ENCODE measurements around the gene IRX4. TPM values are rescaled to one million over a fixed set of nuclear protein-coding genes. Genes with fewer than 3 reads are reported as not detected.

The IRX4 gene
- total and polyA plus RNA-seq, 9 of the 15 experiments (the other 6 are each of a cell fraction or from before 2014, with no cell fraction given): not detected

GRCh38 chr5:1879292-1880263, 3.1 kb downstream of the IRX4 start:
- peaks cover 0 to 28% of the 10 kb centered on the region in 2 experiments; a peak in 2 of 5 replicates for H3K4me1 ChIP-seq (replicated peaks in 1 of 2; ENCODE audit: control insufficient read depth in 2 of 2, insufficient read depth in 2 of 2, low read length in 2 of 2)
- in situ Hi-C loops (cut with MboI) (no loop called here), intact Hi-C loops (cut with micrococcal nuclease) (no loop called here)
- H3K4me3 ChIP-seq: no peak overlapping the region
- H3K4me2 ChIP-seq (ENCODE audit: insufficient read depth, low read length): no peak overlapping the region
- H3K9me1 ChIP-seq (ENCODE audit: control insufficient read depth, insufficient read depth, low read length): peaks cover 3% of the 10 kb centered on the region
- POLR2A ChIA-PET: no interaction called here
- no TSS peak for BruUV-seq (replicated peaks)
- DNase-seq (ENCODE audit: extremely low read depth in 1 of 4, low spot score in 3 of 4): no peak
- H2AFZ ChIP-seq (ENCODE audit: low read depth, low read length): no peak overlapping the region
- no peak for ATAC-seq
- no peak overlapping the region for H3K9ac ChIP-seq (ENCODE audit: insufficient read depth in 1 of 2, low read depth in 2 of 2, low read length in 2 of 2)
- H3K27ac ChIP-seq (ENCODE audit: extremely low read depth, low read depth, low read length): no peak overlapping the region
- CTCF ChIA-PET (ENCODE audit: low intra/inter-chr PET ratio): no interaction called here
- TF ChIP-seq TFE3 (CRISPR knock-in tag; IDR thresholded peaks at IDR 0.05) (no peak), ARID1B (IDR thresholded peaks at IDR 0.05) (no peak), MTA3 (IDR thresholded peaks at IDR 0.05; ENCODE audit: borderline replicate concordance) (no peak), SREBF2 (CRISPR knock-in tag; IDR thresholded peaks at IDR 0.05) (no peak), HMGN3 (IDR thresholded peaks at IDR 0.05; ENCODE audit: borderline replicate concordance, extremely low read depth, insufficient read length, low read depth, low read length) (no peak), TFAM (CRISPR knock-in tag; conservative IDR thresholded peaks at IDR 0.05) (no peak), STAT5A (IDR thresholded peaks at IDR 0.05; ENCODE audit: borderline replicate concordance, low read length) (no peak), NEUROD1 (IDR thresholded peaks at IDR 0.05; ENCODE audit: borderline replicate concordance, low read depth, low read length, partially characterized antibody) (no peak)
- TF ChIP-seq, protein P1, sequence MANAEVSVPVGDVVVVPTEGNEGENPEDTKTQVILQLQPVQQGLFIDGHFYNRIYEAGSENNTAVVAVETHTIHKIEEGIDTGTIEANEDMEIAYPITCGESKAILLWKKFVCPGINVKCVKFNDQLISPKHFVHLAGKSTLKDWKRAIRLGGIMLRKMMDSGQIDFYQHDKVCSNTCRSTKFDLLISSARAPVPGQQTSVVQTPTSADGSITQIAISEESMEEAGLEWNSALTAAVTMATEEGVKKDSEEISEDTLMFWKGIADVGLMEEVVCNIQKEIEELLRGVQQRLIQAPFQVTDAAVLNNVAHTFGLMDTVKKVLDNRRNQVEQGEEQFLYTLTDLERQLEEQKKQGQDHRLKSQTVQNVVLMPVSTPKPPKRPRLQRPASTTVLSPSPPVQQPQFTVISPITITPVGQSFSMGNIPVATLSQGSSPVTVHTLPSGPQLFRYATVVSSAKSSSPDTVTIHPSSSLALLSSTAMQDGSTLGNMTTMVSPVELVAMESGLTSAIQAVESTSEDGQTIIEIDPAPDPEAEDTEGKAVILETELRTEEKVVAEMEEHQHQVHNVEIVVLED (CRISPR knock-in tag; IDR thresholded peaks at IDR 0.05): no peak
- H3K36me3 ChIP-seq (ENCODE audit: control insufficient read depth, insufficient read depth, low read length): no peaks in the 10 kb centered on the region
- H3K27me3 ChIP-seq (ENCODE audit: control insufficient read depth in 2 of 2, insufficient read depth in 2 of 2, low read length in 2 of 2): peaks cover 28 to 43% of the 10 kb centered on the region in 2 experiments; a peak in 4 of 5 replicates
- H3K9me3 ChIP-seq (replicated peaks; ENCODE audit: control insufficient read depth, insufficient read depth, low read depth, low read length): no peaks in the 10 kb centered on the region
- WGBS (ENCODE audit: insufficient coverage, low coverage, missing lambda C conversion rate): 33% methylated on average over 47 of the region's 48 CpGs
- FAIRE-seq: no peak
- H3K79me2 ChIP-seq (ENCODE audit: control insufficient read depth, insufficient read depth, low read length): no peaks in the 10 kb centered on the region
- no peaks in the 10 kb centered on the region for H4K20me1 ChIP-seq (replicated peaks; ENCODE audit: control insufficient read depth, insufficient read depth, low read length)

All from K562 (cell line).